NCI-H187 treated with DMSO at 0.1 percent for 48 hours (cell line): ENCODE data around the gene FBXO15.

Experiments used
- DNase-seq: peaks from one replicate; lab custom pipeline; 2025; lab: John Stamatoyannopoulos, UW

Gene FBXO15

DNA sequence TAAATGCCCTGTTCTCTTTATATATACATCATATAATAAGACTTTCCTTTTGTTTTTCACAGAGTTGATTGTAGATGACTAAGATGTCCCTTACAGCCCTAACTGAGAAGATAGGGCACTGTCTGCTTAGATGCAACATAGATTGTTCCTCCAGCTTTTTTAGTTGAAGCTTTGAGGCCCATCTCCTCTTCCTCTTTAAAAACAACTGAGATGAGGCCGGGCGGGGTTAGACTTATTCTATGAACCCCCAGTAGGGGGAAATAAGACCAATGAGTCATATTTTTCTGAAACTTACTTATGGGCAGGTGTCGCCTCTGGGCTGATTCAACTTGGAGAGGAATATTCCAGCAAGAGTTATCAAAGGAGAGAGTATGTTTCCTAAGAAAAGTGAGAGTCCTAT, 84.6 kb downstream of the FBXO15 start:
- no peak for DNase-seq

DNA sequence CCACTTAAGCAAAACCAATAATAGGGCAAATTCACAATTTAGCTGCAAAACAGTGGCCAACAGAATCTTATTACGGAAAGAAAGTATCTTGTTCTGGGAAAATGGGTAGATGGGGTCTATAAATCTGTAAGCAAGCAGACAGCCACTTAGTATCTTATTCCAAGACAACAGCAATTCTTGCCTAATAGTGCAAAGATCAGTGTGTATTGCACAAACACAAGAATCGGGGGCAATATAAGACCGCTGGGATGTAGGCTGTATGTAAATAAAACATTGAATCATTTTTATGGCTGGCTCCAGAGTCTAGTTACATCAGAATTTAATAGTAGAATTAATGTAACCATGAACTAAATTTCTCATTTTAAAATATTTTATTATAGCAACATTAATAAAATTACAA, 85.6 kb downstream of the FBXO15 start:
- no peak for DNase-seq

DNA sequence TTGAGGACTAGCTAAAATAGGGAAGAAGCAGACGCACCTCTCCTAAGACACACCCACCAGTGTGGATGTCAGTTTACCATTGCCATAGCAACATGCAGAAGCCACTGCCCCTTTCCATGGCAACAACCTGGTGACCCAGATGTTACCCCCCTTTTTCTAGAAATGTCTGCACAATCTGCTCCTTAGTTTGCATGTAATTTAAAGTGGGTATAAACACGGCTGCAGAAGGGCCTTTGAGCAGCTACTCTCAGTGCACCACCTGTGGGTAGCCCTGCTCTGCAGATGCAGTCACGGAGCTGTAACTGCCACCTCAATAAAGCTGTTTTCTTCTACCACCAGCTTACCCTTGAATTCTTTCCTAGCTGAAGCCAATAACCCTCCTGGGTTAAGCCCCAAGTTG, 87.1 kb downstream of the FBXO15 start:
- DNase-seq: no peak

DNA sequence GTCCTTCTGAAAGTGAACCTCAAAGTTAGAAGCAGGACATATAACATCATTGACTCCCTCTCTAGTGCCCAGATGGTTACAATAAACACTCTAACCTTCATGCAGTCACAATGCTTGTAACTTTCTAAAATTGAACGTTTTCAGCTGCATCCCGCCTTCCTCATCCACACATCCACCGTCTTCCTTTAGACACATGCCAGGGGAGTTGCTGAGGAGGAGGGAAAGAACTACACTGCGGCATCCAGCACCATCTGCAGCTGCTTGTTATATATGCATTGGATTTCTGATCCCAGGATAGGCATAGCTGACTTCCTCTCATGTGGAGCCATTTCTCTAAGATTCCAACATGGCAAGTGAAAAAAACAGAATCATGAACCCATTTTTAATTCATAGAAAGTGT, 96.8 kb downstream of the FBXO15 start:
- no peak for DNase-seq

- DNase-seq: no peak
These were observed 106.9 kb downstream of the FBXO15 start for GRCh38 chr18:74040459-74041332.

DNA sequence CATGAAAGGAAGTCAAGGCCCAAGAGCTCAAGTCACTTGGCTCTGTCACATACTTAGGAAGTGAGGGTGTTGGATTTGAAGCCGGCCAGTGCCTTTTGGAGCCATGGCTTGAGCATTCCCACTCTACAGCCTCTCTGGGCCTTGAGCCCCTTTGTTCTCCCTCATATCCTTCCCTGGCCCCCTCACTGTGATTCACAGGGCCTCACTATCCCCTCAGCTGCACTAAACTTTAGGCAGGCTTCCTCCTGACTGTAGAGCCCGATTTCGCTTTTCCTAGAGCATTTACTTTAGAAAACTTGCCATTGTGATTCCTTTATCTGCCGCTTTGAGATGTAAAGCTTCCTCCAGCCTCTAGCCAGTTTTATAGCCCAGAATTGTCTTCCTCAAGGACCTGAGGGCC, 107.6 kb downstream of the FBXO15 start:
- no peak for DNase-seq

DNA sequence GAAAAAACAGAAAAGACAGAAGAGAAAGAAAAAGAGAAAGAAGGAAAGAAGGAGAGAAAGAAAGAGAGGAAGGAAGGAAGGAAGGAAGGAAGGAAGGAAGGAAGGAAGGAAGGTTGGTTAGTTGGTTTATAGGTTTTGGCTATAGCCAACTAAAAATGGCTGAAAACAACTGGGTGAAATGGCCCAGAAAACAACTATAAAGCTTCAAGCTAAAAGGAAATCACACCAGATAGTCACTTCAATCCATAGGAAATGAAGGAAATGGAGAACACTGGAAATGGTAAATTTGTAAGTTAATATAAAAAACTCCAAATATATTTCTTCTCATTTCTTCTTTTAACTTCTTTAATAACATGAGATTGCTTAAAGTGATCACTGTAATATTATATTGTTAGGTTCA, 118.5 kb downstream of the FBXO15 start:
- no peak for DNase-seq
